Sigmoid colon (tissue), 7 donors: ENCODE results near the gene ZNF691. TPM values are rescaled to one million over a fixed set of nuclear protein-coding genes. Genes with fewer than 3 reads are reported as not detected.

Source experiments
- DNase-seq: peaks from one replicate; pipeline ENCODE4 v3.0.0-alpha.2; 2019
- H3K27ac ChIP-seq, 4 donors: fragments of 200-600 bp; sonication (generic); one replicate each; pipeline ENCODE4 v1.5.1; 2016 to 2019; ENCODE audit warnings: mild to moderate bottlenecking in 1 of 4
- H3K27me3 ChIP-seq, 3 donors: fragments of 200-600 bp; sonication (generic); one replicate each; pipeline ENCODE4 v1.5.1; 2019; ENCODE audit warnings: mild to moderate bottlenecking in 1 of 3
- H3K36me3 ChIP-seq, 4 donors: fragments of 200-600 bp; sonication (generic); one replicate each; pipeline ENCODE4 v1.5.1; 2016 to 2019
- H3K4me1 ChIP-seq, 4 donors: fragments of 200-600 bp; sonication (generic); one replicate each; pipeline ENCODE4 v1.5.1; 2017 to 2019
- H3K4me3 ChIP-seq, 4 donors: fragments of 200-600 bp; sonication (generic); one replicate each; pipeline ENCODE4 v1.5.1; 2017 to 2019; ENCODE audit warnings: mild to moderate bottlenecking in 2 of 4, moderate library complexity in 1 of 4
- H3K9me3 ChIP-seq, 4 donors: fragments of 200-600 bp in 3 of 4; sonication (generic) in 3 of 4; one replicate each; pipeline versions ENCODE4 v1.5.1 to v1.6.1; 2013 to 2019
- EP300 ChIP-seq, 4 donors: sonication (generic); formaldehyde crosslinking; IDR thresholded peaks; one replicate each; pipeline ENCODE4 v1.6.1; 2017; ENCODE audit warnings: antibody characterized with exemption in 4 of 4
- POLR2A ChIP-seq, 2 donors: fragments of 450-650 bp; IDR thresholded peaks; one replicate each; pipeline ENCODE4 v1.6.1; 2016; ENCODE audit warnings: antibody characterized with exemption in 2 of 2, mild to moderate bottlenecking in 2 of 2, moderate library complexity in 2 of 2
- POLR2AphosphoS5 ChIP-seq, 4 donors: sonication (generic); formaldehyde crosslinking; IDR thresholded peaks; one replicate each; pipeline ENCODE4 v1.6.1; 2017; ENCODE audit warnings: antibody characterized with exemption in 4 of 4
- WGBS, 2 donors: extraction: QIAGEN DNeasy Blood & Tissue Kit; methylation state at CpG; one replicate each; pipeline ENCODE4 v1.1.7; 2013; 5-methylcytosine and 5-hydroxymethylcytosine counted together
- intact Hi-C: fragments of 100-400 bp; cut with DNase I; formaldehyde crosslinking; loops from one replicate; pipeline ENCODE4 v1.15.1; 2023
- polyA plus RNA-seq, 3 donors: library from polyadenylated mRNA; stranded (reverse); fragments of 200-250 nt; gene quantifications; one replicate each; pipeline ENCODE4 v1.2.3, GENCODE V29; 2013
- total RNA-seq, 4 donors: library from RNA; depleted of rRNA; stranded (reverse); fragments of >200 nt; gene quantifications; one replicate each; pipeline ENCODE4 v1.1.0, GENCODE V29; 2016
- TF ChIP-seq, protein P1 (sequence below), 4 experiments: fragments of 450-650 bp in 3 of 4; fragments of 200-600 bp in 1 of 4; IDR thresholded peaks; one replicate each; pipeline ENCODE4 v1.5.1; 2016 to 2019; ENCODE audit warnings: antibody characterized with exemption in 4 of 4, mild to moderate bottlenecking in 3 of 4, moderate library complexity in 2 of 4
- donor health status: healthy with polysubstance abuse.
- donor health status: Bipolar disorder and iron deficiency.
- donor health status: healthy.

ZNF691 gene
- total and polyA plus RNA-seq, 7 donors = 2.4 to 20.7 (median 8.3) TPM

DNA sequence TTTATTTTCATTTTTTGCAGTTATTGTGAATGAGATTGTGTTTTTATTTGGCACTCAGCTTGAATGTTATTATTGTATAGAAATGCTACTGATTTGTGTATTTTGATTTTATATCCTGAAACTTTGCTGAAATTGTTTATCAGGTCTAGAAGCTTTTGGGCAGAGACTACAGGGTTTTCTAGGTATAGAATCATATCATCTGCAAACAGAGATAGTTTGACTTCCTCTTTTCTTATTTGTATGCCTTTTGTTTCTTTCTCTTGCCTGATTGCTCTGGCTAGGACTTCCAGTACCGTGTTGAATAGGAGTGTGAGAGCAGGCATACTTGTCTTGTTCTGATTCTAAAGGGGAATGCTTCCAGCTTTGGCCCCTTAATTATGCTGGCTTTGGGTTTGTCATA is 27.3 kb downstream of the ZNF691 start:
- TF ChIP-seq POLR2A (IDR thresholded peaks at IDR 0.05) = no peak
- TF ChIP-seq EP300 (IDR thresholded peaks at IDR 0.05) = no peak
- TF ChIP-seq, protein P1, sequence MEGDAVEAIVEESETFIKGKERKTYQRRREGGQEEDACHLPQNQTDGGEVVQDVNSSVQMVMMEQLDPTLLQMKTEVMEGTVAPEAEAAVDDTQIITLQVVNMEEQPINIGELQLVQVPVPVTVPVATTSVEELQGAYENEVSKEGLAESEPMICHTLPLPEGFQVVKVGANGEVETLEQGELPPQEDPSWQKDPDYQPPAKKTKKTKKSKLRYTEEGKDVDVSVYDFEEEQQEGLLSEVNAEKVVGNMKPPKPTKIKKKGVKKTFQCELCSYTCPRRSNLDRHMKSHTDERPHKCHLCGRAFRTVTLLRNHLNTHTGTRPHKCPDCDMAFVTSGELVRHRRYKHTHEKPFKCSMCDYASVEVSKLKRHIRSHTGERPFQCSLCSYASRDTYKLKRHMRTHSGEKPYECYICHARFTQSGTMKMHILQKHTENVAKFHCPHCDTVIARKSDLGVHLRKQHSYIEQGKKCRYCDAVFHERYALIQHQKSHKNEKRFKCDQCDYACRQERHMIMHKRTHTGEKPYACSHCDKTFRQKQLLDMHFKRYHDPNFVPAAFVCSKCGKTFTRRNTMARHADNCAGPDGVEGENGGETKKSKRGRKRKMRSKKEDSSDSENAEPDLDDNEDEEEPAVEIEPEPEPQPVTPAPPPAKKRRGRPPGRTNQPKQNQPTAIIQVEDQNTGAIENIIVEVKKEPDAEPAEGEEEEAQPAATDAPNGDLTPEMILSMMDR (IDR thresholded peaks at IDR 0.05) = no peak
- TF ChIP-seq POLR2AphosphoS5 (IDR thresholded peaks at IDR 0.05) = no peak
- H3K4me1 ChIP-seq = no peaks in the 10 kb centered on the region
- no peaks in the 10 kb centered on the region for H3K9me3 ChIP-seq
- H3K27ac ChIP-seq = no peak overlapping the region
- intact Hi-C loops = no loop called here
- WGBS, 2 donors = 53 to 71% methylated on average over 1 of the region's 1 CpG
- H3K36me3 ChIP-seq = no peaks in the 10 kb centered on the region
- no peaks in the 10 kb centered on the region for H3K27me3 ChIP-seq
- no peak for DNase-seq
- no peak overlapping the region for H3K4me3 ChIP-seq

DNA sequence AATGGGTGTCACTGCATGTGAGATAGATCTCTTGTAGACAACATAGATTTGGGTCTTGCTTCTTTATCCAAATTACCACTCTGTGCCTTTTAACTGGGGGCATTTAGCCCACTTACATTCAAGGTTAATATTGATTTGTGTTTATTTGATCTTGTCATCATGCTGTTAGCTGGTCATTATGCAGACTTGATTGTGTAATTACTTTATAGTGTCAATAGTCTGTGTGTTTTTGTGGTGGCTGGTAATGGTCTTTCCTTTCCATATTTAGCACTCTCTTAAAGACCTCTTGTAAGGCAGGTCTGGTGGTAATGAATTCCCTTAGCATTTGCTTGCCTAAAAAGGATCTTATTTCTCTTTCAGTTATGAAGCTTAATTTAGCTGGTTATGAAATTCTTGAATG is 29.6 kb downstream of the ZNF691 start:
- TF ChIP-seq EP300 (IDR thresholded peaks at IDR 0.05) = no peak
- no peak for TF ChIP-seq POLR2AphosphoS5 (IDR thresholded peaks at IDR 0.05)
- TF ChIP-seq, protein P1 (IDR thresholded peaks at IDR 0.05) = no peak
- no peak for TF ChIP-seq POLR2A (IDR thresholded peaks at IDR 0.05)
- no peak for DNase-seq
- no peaks in the 10 kb centered on the region for H3K27me3 ChIP-seq
- intact Hi-C loops = no loop called here
- no peaks in the 10 kb centered on the region for H3K4me1 ChIP-seq
- no peaks in the 10 kb centered on the region for H3K9me3 ChIP-seq
- H3K27ac ChIP-seq = no peak overlapping the region
- no peak overlapping the region for H3K4me3 ChIP-seq
- no peaks in the 10 kb centered on the region for H3K36me3 ChIP-seq

DNA sequence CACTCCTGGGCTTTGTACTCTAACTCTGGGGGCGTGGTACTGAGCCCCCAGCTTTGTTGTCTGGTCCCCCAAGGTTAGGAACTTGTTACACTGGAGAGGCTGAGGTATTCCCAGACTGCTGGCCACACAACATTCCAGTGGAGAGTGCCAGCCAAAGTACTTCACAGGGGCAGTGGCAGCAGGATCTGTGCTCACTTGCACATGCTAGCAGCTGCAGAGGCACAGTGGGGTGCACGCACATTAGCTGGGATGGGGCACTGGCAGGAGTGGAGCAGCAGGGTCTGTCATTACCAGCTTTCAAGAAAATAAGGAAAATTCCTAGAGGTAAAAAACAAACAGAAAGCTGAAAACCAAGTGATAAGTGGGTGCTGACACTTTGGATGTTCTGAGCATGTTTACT is 31.0 kb downstream of the ZNF691 start:
- DNase-seq = no peak
- H3K4me3 ChIP-seq = no peak overlapping the region
- intact Hi-C loops = no loop called here
- no peaks in the 10 kb centered on the region for H3K4me1 ChIP-seq
- 48 to 73% methylated on average over 2 of the region's 2 CpGs for WGBS, 2 donors
- no peaks in the 10 kb centered on the region for H3K36me3 ChIP-seq
- no peaks in the 10 kb centered on the region for H3K27me3 ChIP-seq
- H3K9me3 ChIP-seq = no peaks in the 10 kb centered on the region
- no peak overlapping the region for H3K27ac ChIP-seq
- TF ChIP-seq POLR2AphosphoS5 (IDR thresholded peaks at IDR 0.05) = no peak

DNA sequence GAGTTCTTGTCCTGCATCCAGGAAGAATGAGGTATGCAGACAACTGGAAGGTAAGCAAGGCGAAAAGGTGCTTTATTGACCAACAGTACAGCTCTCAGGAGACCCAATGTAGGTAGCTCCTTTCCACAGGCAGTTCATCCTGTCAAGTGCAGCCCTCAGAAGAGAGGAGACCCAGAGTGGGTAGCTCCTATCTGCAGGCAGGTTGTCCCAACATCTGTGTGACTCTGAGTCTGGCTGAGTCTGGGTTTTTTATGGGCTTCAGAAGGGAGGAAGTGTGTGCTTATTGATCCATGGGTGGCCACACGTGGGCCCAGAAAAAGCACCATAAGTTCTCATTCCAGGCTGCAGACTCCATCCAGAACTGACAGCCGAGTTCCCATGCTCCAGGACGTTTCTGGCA is 34.0 kb downstream of the ZNF691 start:
- no peak overlapping the region for H3K4me3 ChIP-seq
- no peaks in the 10 kb centered on the region for H3K36me3 ChIP-seq
- TF ChIP-seq POLR2AphosphoS5 (IDR thresholded peaks at IDR 0.05) (no peak), POLR2A (IDR thresholded peaks at IDR 0.05) (no peak), EP300 (IDR thresholded peaks at IDR 0.05) (no peak)
- TF ChIP-seq, protein P1 (IDR thresholded peaks at IDR 0.05) = no peak
- 71 to 73% methylated on average over 4 of the region's 4 CpGs for WGBS, 2 donors
- no peaks in the 10 kb centered on the region for H3K27me3 ChIP-seq
- DNase-seq = no peak
- H3K27ac ChIP-seq = no peak overlapping the region
- intact Hi-C loops = no loop called here
- no peaks in the 10 kb centered on the region for H3K9me3 ChIP-seq
- no peaks in the 10 kb centered on the region for H3K4me1 ChIP-seq

DNA sequence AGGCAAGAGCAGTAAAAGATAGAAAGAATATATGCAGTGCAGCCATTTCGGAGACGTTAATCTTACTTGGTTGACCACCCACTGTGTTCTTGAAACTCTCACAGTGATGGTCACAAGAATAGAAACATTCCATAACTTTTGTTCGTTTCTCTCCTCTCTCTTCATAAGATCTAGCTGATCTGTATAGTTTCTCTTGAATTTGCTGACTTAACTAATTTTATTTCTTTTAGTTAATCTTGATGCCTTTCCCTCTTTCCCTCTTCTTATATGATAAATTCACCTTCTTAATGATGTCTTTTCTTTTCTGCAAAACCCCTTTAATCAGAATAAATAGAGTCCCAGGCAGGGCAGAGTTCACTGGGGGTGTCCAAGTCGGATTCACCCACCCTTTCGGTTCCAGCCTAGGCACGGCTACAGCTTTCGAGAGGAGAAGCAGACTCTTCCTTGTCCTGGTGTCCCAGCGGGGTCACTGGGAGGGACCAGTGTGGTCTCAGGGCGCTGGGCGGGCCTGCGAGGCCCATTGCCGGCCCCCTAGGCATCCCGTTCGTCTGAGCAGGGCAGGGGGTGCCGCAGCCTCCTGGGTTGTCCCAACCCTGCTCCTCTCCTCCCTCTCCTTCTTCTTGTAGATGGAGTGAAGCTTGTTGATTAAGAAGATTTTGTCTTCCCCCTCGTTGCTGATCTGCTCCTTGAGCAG is 39.8 kb downstream of the ZNF691 start:
- DNase-seq = no peak
- Histone ChIP-seq H3K27me3 (no peaks in the 10 kb centered on the region), H3K4me3 (no peak overlapping the region), H3K36me3 (no peaks in the 10 kb centered on the region), H3K27ac (no peak overlapping the region), H3K4me1 (no peaks in the 10 kb centered on the region), H3K9me3 (no peaks in the 10 kb centered on the region)
- TF ChIP-seq, protein P1 (IDR thresholded peaks at IDR 0.05) = no peak
- TF ChIP-seq POLR2AphosphoS5 (IDR thresholded peaks at IDR 0.05) = no peak
- TF ChIP-seq EP300 (IDR thresholded peaks at IDR 0.05) = no peak
- no peak for TF ChIP-seq POLR2A (IDR thresholded peaks at IDR 0.05)
- intact Hi-C loops = no loop called here
- 87% methylated on average over 16 of the region's 16 CpGs for WGBS, 2 donors
